WTC11 (cell line): ENCODE results near the gene BIVM.

Source experiments
- SOX15 ChIP-seq: fragments of 250-450 bp; sonication (Bioruptor Pico); IDR thresholded peaks from 2 replicates; pipeline ENCODE4 v1.9.0; 2021; ENCODE audit warnings: mild to moderate bottlenecking
- ZNF232 ChIP-seq: sonication (generic); formaldehyde crosslinking; IDR thresholded peaks from 2 replicates; pipeline ENCODE4 v1.8.0; 2022; ENCODE audit warnings: mild to moderate bottlenecking, missing genetic modification reagents
- TF ChIP-seq, protein P1 (sequence below): fragments of 200-600 bp; IDR thresholded peaks from 2 replicates; pipeline ENCODE4 v1.8.0; 2022; ENCODE audit warnings: antibody characterized with exemption

GRCh38 chr13:102779436-102780159 is 19.3 kb upstream of the BIVM start:
- TF ChIP-seq ZNF232 (CRISPR knock-in tag) (no peak), SOX15 (no peak)
- TF ChIP-seq, protein P1, sequence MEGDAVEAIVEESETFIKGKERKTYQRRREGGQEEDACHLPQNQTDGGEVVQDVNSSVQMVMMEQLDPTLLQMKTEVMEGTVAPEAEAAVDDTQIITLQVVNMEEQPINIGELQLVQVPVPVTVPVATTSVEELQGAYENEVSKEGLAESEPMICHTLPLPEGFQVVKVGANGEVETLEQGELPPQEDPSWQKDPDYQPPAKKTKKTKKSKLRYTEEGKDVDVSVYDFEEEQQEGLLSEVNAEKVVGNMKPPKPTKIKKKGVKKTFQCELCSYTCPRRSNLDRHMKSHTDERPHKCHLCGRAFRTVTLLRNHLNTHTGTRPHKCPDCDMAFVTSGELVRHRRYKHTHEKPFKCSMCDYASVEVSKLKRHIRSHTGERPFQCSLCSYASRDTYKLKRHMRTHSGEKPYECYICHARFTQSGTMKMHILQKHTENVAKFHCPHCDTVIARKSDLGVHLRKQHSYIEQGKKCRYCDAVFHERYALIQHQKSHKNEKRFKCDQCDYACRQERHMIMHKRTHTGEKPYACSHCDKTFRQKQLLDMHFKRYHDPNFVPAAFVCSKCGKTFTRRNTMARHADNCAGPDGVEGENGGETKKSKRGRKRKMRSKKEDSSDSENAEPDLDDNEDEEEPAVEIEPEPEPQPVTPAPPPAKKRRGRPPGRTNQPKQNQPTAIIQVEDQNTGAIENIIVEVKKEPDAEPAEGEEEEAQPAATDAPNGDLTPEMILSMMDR = no peak
